Measurements from ENCODE around the gene SERPINI2.

DNA sequence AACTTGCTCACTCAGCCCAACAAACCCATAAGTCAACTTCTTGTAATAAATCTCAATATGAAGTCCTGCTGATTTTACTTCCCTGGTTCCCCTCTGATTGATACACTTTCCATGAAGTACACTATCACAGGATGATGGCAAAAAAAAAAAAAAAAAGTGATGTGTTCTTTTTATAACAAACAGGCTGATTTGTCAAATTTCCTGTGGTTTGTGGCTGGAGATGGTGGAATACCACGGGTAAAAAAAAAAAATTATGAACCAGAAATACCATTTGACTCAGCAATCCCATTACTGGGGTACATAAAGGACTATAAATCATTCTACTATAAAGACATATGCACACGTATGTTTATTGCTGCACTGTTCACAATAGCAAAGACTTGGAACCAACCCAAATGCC lies 10.7 kb upstream of the SERPINI2 start:
- no peak for TF ChIP-seq YY1 (IDR thresholded peaks at IDR 0.05; ENCODE audit: insufficient read depth, insufficient read length)
- no peak for TF ChIP-seq ZNF274 (IDR thresholded peaks at IDR 0.05; ENCODE audit: low read depth, low read length)
- no peak for TF ChIP-seq SUZ12 (IDR thresholded peaks at IDR 0.05; ENCODE audit: extremely low read depth, insufficient read depth, insufficient read length)

Measured in NT2/D1 (cell line).